H1 (cell line): ENCODE data around the gene ARL5A. TPM values are rescaled to one million over a fixed set of nuclear protein-coding genes. Genes with fewer than 3 reads are reported as not detected.

Experiments
- CTCF ChIA-PET: fragments of 300-600 bp; sonication (Branson Sonifier 250); formaldehyde crosslinking; loops from one replicate; lab custom pipeline; 2021; ENCODE audit not compliant: partially characterized antibody; lab: Charles Lee
- POLR2A ChIA-PET: fragments of 300-600 bp; sonication (Branson Sonifier 250); formaldehyde crosslinking; loops from one replicate; lab custom pipeline; 2021; ENCODE audit warnings: inconsistent platforms; ENCODE audit not compliant: partially characterized antibody; lab: Charles Lee
- DNase-seq, 2 experiments: peaks; one replicate each; pipeline versions ENCODE4 v3.0.0 to v3.0.0-alpha.2; 2010 to 2022; ENCODE audit warnings: low spot score in 2 of 2, low read depth in 1 of 2, mixed read lengths in 1 of 2
- FAIRE-seq: peaks from 2 replicates; lab custom pipeline; 2011; peaks lifted over from hg19 to GRCh38; lab: Jason Lieb, UNC
- H2AFZ ChIP-seq: 2 replicates; pipeline ENCODE4 v1.8.1; 2012; ENCODE audit warnings: low read length, inconsistent platforms
- H2AK5ac ChIP-seq: 2 replicates; pipeline ENCODE4 v1.6.1; 2013; ENCODE audit warnings: low read depth, low read length
- H2BK120ac ChIP-seq: replicated peaks from 2 replicates; pipeline ENCODE3; 2013; ENCODE audit warnings: low read depth, low read length, inconsistent platforms
- H2BK12ac ChIP-seq: 2 replicates; pipeline ENCODE4 v1.6.1; 2013; ENCODE audit warnings: low read depth, low read length
- H2BK15ac ChIP-seq: 2 replicates; pipeline ENCODE4 v1.6.1; 2013; ENCODE audit warnings: low read length
- H2BK20ac ChIP-seq: 2 replicates; pipeline ENCODE4 v1.6.1; 2013; ENCODE audit warnings: low read length
- H2BK5ac ChIP-seq: 2 replicates; pipeline ENCODE4 v1.6.1; 2013; ENCODE audit warnings: low read depth, low read length
- H3K14ac ChIP-seq: 2 replicates; pipeline ENCODE4 v1.6.1; 2013; ENCODE audit warnings: inconsistent platforms; ENCODE audit not compliant: insufficient read length
- H3K18ac ChIP-seq: 2 replicates; pipeline ENCODE4 v1.6.1; 2013; ENCODE audit warnings: low read length; ENCODE audit errors: extremely low read depth
- H3K23ac ChIP-seq: 2 replicates; pipeline ENCODE4 v1.6.1; 2013; ENCODE audit warnings: inconsistent platforms; ENCODE audit not compliant: insufficient read length
- H3K23me2 ChIP-seq: 2 replicates; pipeline ENCODE4 v1.6.1; 2013; ENCODE audit warnings: low read depth, low read length
- H3K27ac ChIP-seq: 2 replicates; pipeline ENCODE4 v1.6.1; 2011; ENCODE audit warnings: low read depth, low read length, inconsistent platforms
- H3K27me3 ChIP-seq, 4 experiments: replicated peaks in 1 of 4; 1 replicate in 1 of 4; 2 replicates in 3 of 4; pipeline versions ENCODE4 v1.6.1 to v1.8.1; 2011 to 2013; ENCODE audit warnings: low read length in 3 of 4, mild to moderate bottlenecking in 3 of 4, inconsistent platforms in 2 of 4, mixed read lengths in 2 of 4, moderate library complexity in 1 of 4; ENCODE audit not compliant: control insufficient read depth in 3 of 4, insufficient read depth in 3 of 4; ENCODE audit errors: extremely low read depth in 1 of 4
- H3K36me3 ChIP-seq, 4 experiments: 2 replicates each; pipeline versions ENCODE4 v1.6.1 to v1.8.1; 2011 to 2013; ENCODE audit warnings: mild to moderate bottlenecking in 4 of 4, low read length in 3 of 4, moderate library complexity in 2 of 4, control low read depth in 1 of 4, inconsistent platforms in 1 of 4; ENCODE audit not compliant: insufficient read depth in 4 of 4, control insufficient read depth in 2 of 4
- H3K4ac ChIP-seq: replicated peaks from 2 replicates; pipeline ENCODE3; 2013; ENCODE audit warnings: low read length, low read depth, mixed read lengths, inconsistent platforms; ENCODE audit not compliant: insufficient read length
- H3K4me1 ChIP-seq, 4 experiments: replicated peaks in 1 of 4; 1 replicate in 1 of 4; 2 replicates in 3 of 4; pipeline versions ENCODE4 v1.6.1 to v1.8.1; 2011 to 2013; ENCODE audit warnings: low read length in 3 of 4, inconsistent platforms in 2 of 4, mixed read lengths in 1 of 4; ENCODE audit not compliant: insufficient read depth in 4 of 4, control insufficient read depth in 3 of 4
- H3K4me2 ChIP-seq, 2 experiments: 2 replicates each; pipeline versions ENCODE4 v1.6.1 to v1.8.1; 2011 to 2013; ENCODE audit warnings: low read depth in 2 of 2, low read length in 2 of 2, control low read depth in 1 of 2, inconsistent platforms in 1 of 2, mild to moderate bottlenecking in 1 of 2; ENCODE audit not compliant: insufficient read depth in 1 of 2
- H3K4me3 ChIP-seq, 4 experiments: fragments of 200-600, 300-600 bp in 1 of 4; sonication (generic), shearing (Covaris generic), sonication (Bioruptor Twin) in 1 of 4; 2 replicates each; pipeline versions ENCODE4 v1.5.1 to v1.8.1; 2011 to 2016; ENCODE audit warnings: low read length in 4 of 4, low read depth in 3 of 4, control low read depth in 2 of 4, inconsistent platforms in 2 of 4, mild to moderate bottlenecking in 2 of 4, mixed read lengths in 1 of 4, moderate library complexity in 1 of 4; ENCODE audit not compliant: insufficient read depth in 2 of 4; ENCODE audit errors: extremely low read depth in 1 of 4
- H3K56ac ChIP-seq: replicated peaks from 2 replicates; pipeline ENCODE3; 2013; ENCODE audit warnings: low read depth, mild to moderate bottlenecking, mixed read lengths, low read length, inconsistent platforms; ENCODE audit not compliant: insufficient read length
- H3K79me1 ChIP-seq: 2 replicates; pipeline ENCODE4 v1.6.1; 2013; ENCODE audit warnings: low read depth, low read length, control low read depth
- H3K79me2 ChIP-seq, 2 experiments: 2 replicates each; pipeline versions ENCODE4 v1.6.1 to v1.8.1; 2012 to 2013; ENCODE audit warnings: low read length in 2 of 2, mild to moderate bottlenecking in 2 of 2, inconsistent platforms in 1 of 2; ENCODE audit not compliant: insufficient read depth in 2 of 2, control insufficient read depth in 1 of 2
- H3K9ac ChIP-seq, 4 experiments: replicated peaks in 1 of 4; 1 replicate in 1 of 4; 2 replicates in 3 of 4; pipeline versions ENCODE4 v1.6.1 to v1.8.1; 2011 to 2013; ENCODE audit warnings: low read depth in 3 of 4, low read length in 3 of 4, control low read depth in 2 of 4, mild to moderate bottlenecking in 2 of 4, moderate library complexity in 2 of 4, inconsistent platforms in 1 of 4; ENCODE audit errors: extremely low read depth in 1 of 4
- H3K9me3 ChIP-seq, 2 experiments: 2 replicates each; pipeline versions ENCODE4 v1.6.1 to v1.8.1; 2012 to 2013; ENCODE audit warnings: mild to moderate bottlenecking in 2 of 2, moderate library complexity in 2 of 2, control low read depth in 1 of 2, inconsistent platforms in 1 of 2, low read depth in 1 of 2, low read length in 1 of 2, mixed read lengths in 1 of 2; ENCODE audit not compliant: insufficient read depth in 2 of 2
- H4K20me1 ChIP-seq, 2 experiments: replicated peaks in 1 of 2; 2 replicates each; pipeline versions ENCODE3 to v1.8.1; 2011 to 2013; ENCODE audit warnings: inconsistent platforms in 2 of 2, low read length in 2 of 2, mild to moderate bottlenecking in 1 of 2; ENCODE audit not compliant: insufficient read depth in 2 of 2, control insufficient read depth in 1 of 2
- H4K5ac ChIP-seq: 2 replicates; pipeline ENCODE4 v1.6.1; 2013; ENCODE audit warnings: low read length, low read depth, mixed read lengths, inconsistent platforms; ENCODE audit not compliant: insufficient read length
- H4K8ac ChIP-seq: 2 replicates; pipeline ENCODE4 v1.8.0; 2013; ENCODE audit warnings: mild to moderate bottlenecking, moderate library complexity, low read length, inconsistent platforms; ENCODE audit not compliant: insufficient read depth; ENCODE audit errors: extremely low read depth
- H4K91ac ChIP-seq: replicated peaks from 2 replicates; pipeline ENCODE3; 2013; ENCODE audit warnings: low read length, mixed read lengths, inconsistent platforms; ENCODE audit not compliant: insufficient read length
- BCL11A ChIP-seq, 2 experiments: IDR thresholded peaks; one replicate each; pipeline ENCODE4 v1.6.1; 2011; ENCODE audit warnings: low read depth in 2 of 2, low read length in 2 of 2, mild to moderate bottlenecking in 2 of 2
- CBX5 ChIP-seq: fragments of 300-800, 300-1000 bp; sonication (generic); IDR thresholded peaks from 2 replicates; pipeline ENCODE4 v1.7.1; 2016; ENCODE audit warnings: antibody characterized with exemption, low read length, low read depth
- CBX8 ChIP-seq: fragments of 300-800, 300-1000 bp; sonication (generic); IDR thresholded peaks from 2 replicates; pipeline ENCODE4 v1.7.1; 2016; ENCODE audit warnings: low read depth, low read length, borderline replicate concordance
- EZH2 ChIP-seq: fragments of 200-600 bp; sonication (generic); IDR thresholded peaks from 2 replicates; pipeline ENCODE4 v1.7.1; 2012; ENCODE audit warnings: low read depth, mild to moderate bottlenecking, moderate library complexity, low read length, inconsistent platforms; ENCODE audit not compliant: severe bottlenecking
- FOSL1 ChIP-seq: IDR thresholded peaks from 2 replicates; pipeline ENCODE4 v1.6.1; 2011; ENCODE audit warnings: mild to moderate bottlenecking, low read depth, low read length, moderate library complexity; ENCODE audit not compliant: insufficient read depth
- GABPA ChIP-seq: IDR thresholded peaks from 2 replicates; pipeline ENCODE4 v1.6.1; 2011; ENCODE audit warnings: mild to moderate bottlenecking, low read length, moderate library complexity, borderline replicate concordance; ENCODE audit not compliant: insufficient read depth
- MAX ChIP-seq: IDR thresholded peaks from 2 replicates; pipeline ENCODE4 v1.6.1; 2012; ENCODE audit warnings: inconsistent platforms
- POLR2AphosphoS5 ChIP-seq: IDR thresholded peaks from 2 replicates; pipeline ENCODE4 v1.6.1; 2011; ENCODE audit warnings: low read depth, low read length
- RBBP5 ChIP-seq: IDR thresholded peaks from 2 replicates; pipeline ENCODE4 v1.7.1; 2012; ENCODE audit warnings: low read depth, mild to moderate bottlenecking, inconsistent platforms, low read length, moderate library complexity, borderline replicate concordance
- SIRT6 ChIP-seq: IDR thresholded peaks from one replicate; pipeline ENCODE4 v1.7.1; 2012; ENCODE audit warnings: low read length, inconsistent platforms
- TAF7 ChIP-seq: optimal IDR thresholded peaks from 2 replicates; pipeline ENCODE3; 2011; ENCODE audit warnings: low read depth, mild to moderate bottlenecking, inconsistent platforms, low read length, moderate library complexity, borderline replicate concordance
- TEAD4 ChIP-seq: IDR thresholded peaks from 2 replicates; pipeline ENCODE4 v1.6.1; 2012; ENCODE audit warnings: low read depth, low read length, inconsistent platforms, mixed read lengths
- YY1 ChIP-seq: IDR thresholded peaks from 2 replicates; pipeline ENCODE4 v1.6.1; 2011; ENCODE audit warnings: low read depth, mild to moderate bottlenecking, low read length
- ZNF274 ChIP-seq: IDR thresholded peaks from 2 replicates; pipeline ENCODE4 v1.7.0; 2012; ENCODE audit warnings: low read length, borderline replicate concordance; ENCODE audit errors: extremely low read depth
- WGBS, 2 experiments: shearing (Covaris generic) in 1 of 2; methylation state at CpG; one replicate each; pipeline versions ENCODE4 v1.1.6 to v1.1.7; 2013 to 2015; ENCODE audit warnings: low lambda C conversion rate in 2 of 2, mixed read lengths in 2 of 2, inconsistent platforms in 1 of 2, low coverage in 1 of 2, missing lambda C conversion rate in 1 of 2; ENCODE audit not compliant: insufficient replicate concordance in 2 of 2, insufficient coverage in 1 of 2, insufficient read length in 1 of 2; ENCODE audit errors: extremely low coverage in 1 of 2, missing lambda C conversion rate in 1 of 2; 5-methylcytosine and 5-hydroxymethylcytosine counted together
- polyA plus RNA-seq, 7 experiments: library from polyadenylated mRNA; depleted of rRNA in 3 of 7; stranded (reverse) in 5 of 7; unstranded in 2 of 7; fragments of >200 nt in 5 of 7; fragments of 200-250 nt in 2 of 7; gene quantifications; 1 replicate in 5 of 7; 2 replicates in 1 of 7; 4 replicates in 1 of 7; pipeline versions ENCODE4 v1.2.1 to v1.2.3, GENCODE V29; 2011 to 2013; ENCODE audit warnings: missing spikeins in 2 of 7, mixed read lengths in 2 of 7
- total RNA-seq: library from RNA; stranded (reverse); fragmentation: NEBNext Ultra II Directional; extraction: Animal tissue kit (Norgen Biotek cat#: 25700); gene quantifications from 2 replicates; pipeline ENCODE4 v1.2.1, GENCODE V29; 2021

ARL5A gene
- total and polyA plus RNA-seq, 2 of the 8 experiments (the other 6 are each of a cell fraction or from before 2014, with no cell fraction given): 12.6 to 86.3 TPM

GRCh38 chr2:151777935-151778334, 50.3 kb downstream of the ARL5A start:
- POLR2A ChIA-PET: interaction anchor here (1.5 kb wide), 1 partner anchor 29 kb away, joined by 3 read pairs; no protein-coding TSS in a partner anchor
- H3K9me3 ChIP-seq: no peaks in the 10 kb centered on the region
- no peak overlapping the region for H3K56ac ChIP-seq
- FAIRE-seq (no peak), DNase-seq (no peak)
- H3K27me3 ChIP-seq: no peaks in the 10 kb centered on the region
- H3K79me1 ChIP-seq: no peaks in the 10 kb centered on the region
- H4K91ac ChIP-seq: no peak overlapping the region
- no peak overlapping the region for H3K18ac ChIP-seq
- no peak overlapping the region for H2BK12ac ChIP-seq
- WGBS, 2 experiments: 88% methylated on average over 2 of the region's 2 CpGs; no CpG with 5 or more reads in 1 of the 2 experiments
- H2AFZ ChIP-seq: no peak overlapping the region
- no peaks in the 10 kb centered on the region for H4K20me1 ChIP-seq
- H3K4ac ChIP-seq: no peak overlapping the region
- H2AK5ac ChIP-seq: no peak overlapping the region
- H2BK15ac ChIP-seq: no peak overlapping the region
- H2BK20ac ChIP-seq: no peak overlapping the region
- no peaks in the 10 kb centered on the region for H3K4me1 ChIP-seq
- H3K23me2 ChIP-seq: peaks cover 1% of the 10 kb centered on the region; the same call in 1 of the 2 replicates
- no peak overlapping the region for H3K4me3 ChIP-seq
- CTCF ChIA-PET: interaction anchor here (0.6 to 2.4 kb wide), 13 partner anchors 8 to 377 kb away, joined by 3 to 10 read pairs (median 3); no protein-coding TSS in a partner anchor
- no peak overlapping the region for H4K8ac ChIP-seq
- no peak overlapping the region for H3K27ac ChIP-seq
- H3K36me3 ChIP-seq: peaks cover 0 to 4% (median 1%) of the 10 kb centered on the region in 4 experiments; a peak in 2 of 8 replicates
- no peak overlapping the region for H3K14ac ChIP-seq
- H4K5ac ChIP-seq: no peak overlapping the region
- H3K9ac ChIP-seq: no peak overlapping the region
- H3K23ac ChIP-seq: no peak overlapping the region
- no peak overlapping the region for H2BK5ac ChIP-seq
- H3K4me2 ChIP-seq: no peak overlapping the region
- no peak overlapping the region for H2BK120ac ChIP-seq
- H3K79me2 ChIP-seq: no peaks in the 10 kb centered on the region
- TF ChIP-seq MAX: no peak
- no peak for TF ChIP-seq CBX8
- TF ChIP-seq YY1: no peak
- no peak for TF ChIP-seq SIRT6
- TF ChIP-seq GABPA: no peak
- TF ChIP-seq TEAD4: no peak
- TF ChIP-seq CBX5: no peak
- TF ChIP-seq BCL11A (IDR thresholded peaks at IDR 0.05; ENCODE audit: low read depth in 2 of 2, low read length in 2 of 2): no peak
- TF ChIP-seq EZH2: no peak
- TF ChIP-seq ZNF274: no peak
- no peak for TF ChIP-seq RBBP5
- TF ChIP-seq TAF7: no peak
- no peak for TF ChIP-seq FOSL1
- no peak for TF ChIP-seq POLR2AphosphoS5
